ENCODE measurements around the gene FHIT.

DNA sequence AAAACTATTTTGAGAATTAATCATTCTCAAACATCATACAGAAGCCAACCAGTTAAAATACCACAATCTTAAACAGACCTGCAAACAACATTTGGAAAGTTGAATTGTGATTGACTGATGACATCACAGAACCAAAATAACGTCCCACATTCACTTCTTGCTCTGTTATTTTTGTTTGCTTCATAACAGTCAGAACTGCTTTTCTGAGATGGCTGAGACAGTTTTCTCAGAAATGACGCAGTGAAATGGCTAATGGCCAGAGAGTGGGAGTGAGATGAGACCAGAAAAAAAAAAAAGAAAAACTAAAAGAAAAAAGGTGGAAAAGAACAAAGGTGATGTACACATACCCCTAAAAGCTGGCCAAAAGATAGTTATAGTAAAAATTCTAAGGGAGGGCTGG lies 1061.2 kb downstream of the FHIT start:
- TF ChIP-seq POLR2A (IDR thresholded peaks at IDR 0.05; ENCODE audit: low read length) (no peak), GATA1 (IDR thresholded peaks at IDR 0.05; ENCODE audit: low read depth, low read length) (no peak)

Data from erythroblast (primary cell).